HG03457 (cell line): ENCODE measurements around the gene ADAMTS2.
"Not testable (repeated sequence)": the region's sequence is repeated elsewhere in the genome, so short reads cannot be mapped to it uniquely, and the experiment has no call there.

Experiments
- ATAC-seq: cut with Tn5 transposase; IDR thresholded peaks from one replicate; pipeline ENCODE4 v1.9.1; 2021; ENCODE audit warnings: moderate number of reproducible peaks; ENCODE audit not compliant: unreplicated experiment

The ADAMTS2 gene

DNA sequence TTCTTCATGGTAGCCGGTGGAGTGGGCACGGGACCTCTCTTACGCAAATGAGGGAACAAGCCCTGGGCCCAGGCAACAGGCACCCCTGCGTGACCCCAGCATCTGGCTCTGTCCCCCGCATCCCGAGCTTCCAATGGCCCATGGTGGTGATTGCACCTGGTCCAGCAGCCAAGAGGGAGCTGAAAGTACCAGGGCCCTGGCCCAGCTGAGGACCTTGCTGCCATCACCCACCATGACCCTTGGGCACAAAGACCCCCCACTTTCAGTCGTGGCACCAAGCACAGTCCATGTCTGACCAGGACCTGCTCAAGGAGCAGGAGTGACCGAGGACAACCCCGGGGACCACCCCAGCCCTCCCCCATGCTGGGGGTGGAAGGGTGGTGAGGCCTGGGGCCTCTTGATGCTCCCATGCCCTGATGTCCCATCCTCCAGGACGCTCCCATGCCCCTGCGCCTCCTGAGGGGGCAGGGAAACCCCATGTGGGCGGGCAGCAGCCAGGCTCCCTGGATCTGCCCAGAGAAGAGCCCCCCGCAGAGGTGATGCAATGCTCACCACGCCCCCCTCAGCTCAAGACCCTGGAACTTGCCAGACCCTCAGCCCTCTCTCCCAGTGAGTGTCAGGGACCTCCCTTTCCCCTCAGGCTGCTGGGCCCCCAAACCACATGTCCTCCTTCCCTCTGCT, 123.9 kb downstream of the ADAMTS2 start:
- ATAC-seq = no peak

DNA sequence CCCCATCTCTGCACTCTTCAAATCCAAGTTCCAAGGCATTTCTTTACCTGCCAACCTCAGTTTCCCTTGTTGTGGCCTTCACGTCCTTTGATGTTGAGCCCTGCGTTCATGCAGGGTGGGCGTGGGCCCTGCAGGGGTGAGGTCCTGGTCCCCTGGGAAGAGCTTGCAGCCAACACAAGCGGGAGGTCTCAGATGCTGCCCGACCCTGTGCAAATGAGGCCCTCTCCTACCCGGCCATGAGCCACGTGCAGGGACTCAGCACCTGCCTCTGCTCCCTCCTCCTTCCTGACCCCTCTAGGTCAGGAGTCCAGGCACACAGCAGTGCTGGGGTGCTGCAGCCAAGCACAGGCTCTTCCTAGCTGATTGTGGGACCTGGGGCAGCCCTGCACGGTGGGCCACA, 124.5 kb downstream of the ADAMTS2 start:
- no peak for ATAC-seq

DNA sequence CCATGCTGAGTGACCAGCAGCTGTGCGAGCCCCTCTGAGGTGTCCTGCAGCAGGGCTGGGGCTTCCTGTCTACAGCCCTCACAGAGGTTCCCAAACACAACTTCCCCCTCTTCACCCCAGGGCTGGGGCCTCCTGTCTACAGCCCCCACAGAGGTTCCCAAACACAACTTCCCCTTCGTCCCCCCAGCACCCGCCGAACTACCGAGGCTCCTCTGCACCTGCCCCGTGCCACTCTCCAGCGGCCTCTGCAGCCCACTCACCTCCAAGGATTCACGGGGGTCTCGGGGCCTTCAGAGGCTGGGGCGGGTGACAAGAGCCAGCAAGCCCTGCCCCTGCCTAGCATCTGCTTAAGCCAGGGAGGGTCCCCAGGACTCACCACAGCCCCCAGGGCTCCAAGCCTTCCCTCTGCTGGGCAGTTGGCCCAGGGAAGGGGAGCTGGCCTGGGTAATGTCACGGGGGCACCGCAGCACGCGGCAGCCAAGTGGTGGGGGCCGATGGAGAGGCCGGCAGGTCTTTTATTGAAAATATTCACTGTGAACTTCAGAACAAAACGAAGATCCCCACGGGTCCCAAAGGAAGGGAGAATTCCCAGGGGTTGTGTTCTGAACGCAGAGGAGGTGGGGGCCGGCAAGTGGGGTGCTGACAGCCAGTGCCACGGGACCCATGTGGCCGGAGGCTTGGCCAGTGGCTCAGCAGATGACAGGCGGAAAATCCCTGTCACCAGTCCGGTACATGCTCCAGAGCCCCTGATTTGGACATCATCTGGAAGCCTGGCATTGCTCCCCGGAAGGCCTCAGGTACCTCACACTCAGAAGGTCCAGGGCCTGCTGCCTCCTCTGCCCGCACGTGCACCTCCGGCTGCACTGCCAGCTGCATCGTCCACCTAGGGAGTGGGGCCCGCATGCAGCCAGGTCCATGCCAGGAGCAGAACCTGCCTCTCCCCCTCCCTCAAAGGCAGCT, 125.3 kb downstream of the ADAMTS2 start:
- no peak for ATAC-seq

DNA sequence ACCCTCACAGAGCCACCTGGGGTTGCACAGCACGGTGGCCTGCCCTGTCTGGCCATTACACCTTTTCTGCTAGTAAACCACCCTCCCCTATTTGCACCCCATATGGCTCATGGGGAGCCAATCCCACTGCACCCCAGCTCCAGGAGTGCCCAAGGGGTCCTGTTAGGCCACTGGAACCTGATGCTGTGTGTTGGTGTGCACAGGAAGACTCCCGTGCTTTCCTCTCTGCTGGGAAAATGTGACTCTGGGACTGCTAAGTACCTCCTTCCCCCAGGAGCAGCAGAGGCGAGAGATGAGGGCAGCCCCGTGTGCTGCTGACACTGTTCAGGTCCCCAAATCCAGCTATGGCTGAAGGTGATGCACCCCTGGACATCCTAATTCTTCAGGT, 126.3 kb downstream of the ADAMTS2 start:
- ATAC-seq = no peak

DNA sequence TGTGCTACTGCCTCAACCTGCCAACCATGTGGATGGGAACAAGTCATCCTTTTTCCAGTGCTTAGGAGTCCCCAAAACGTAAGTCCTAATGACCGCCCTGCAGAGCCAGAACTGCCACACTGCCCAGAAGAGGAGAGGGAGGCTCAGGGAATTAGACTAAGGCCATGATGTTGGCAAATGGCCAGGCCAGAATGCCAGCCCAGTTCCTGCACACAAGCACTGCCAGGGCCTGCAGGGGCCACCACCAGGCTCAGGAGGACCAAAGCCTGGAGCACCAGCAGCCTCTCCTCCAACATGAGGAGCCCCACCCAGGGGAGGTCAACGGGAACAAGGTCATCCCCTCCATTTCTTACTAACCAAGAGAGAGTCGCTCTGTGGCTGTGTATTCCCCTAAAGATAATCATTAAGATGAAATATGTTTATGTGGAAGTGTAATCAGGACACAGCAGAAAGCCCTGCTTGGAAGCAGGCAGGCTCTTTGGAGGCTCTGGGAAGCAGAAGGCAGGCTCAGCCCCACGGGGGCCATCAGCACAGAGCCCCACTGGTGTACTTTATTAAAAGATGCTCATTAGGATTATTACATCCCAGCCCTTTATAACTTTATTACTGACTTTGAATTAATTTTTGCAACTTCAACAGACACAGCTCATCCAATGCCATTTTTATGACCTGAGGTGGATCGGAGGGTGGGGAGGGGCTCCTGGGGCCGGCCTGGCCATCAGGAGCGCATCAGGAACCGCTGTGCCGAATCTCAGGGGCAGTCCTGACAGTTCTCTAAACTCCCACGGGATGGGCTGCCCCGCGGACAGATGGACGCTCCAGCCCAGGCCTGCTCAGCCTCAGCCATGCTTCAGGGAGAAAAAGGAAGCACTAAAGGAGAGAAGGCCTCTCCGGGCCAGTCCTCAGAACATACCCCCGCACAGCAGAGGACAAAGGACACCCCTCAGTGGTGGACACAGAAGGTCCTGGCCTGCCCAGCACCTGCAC, 127.0 kb downstream of the ADAMTS2 start:
- ATAC-seq = no peak

DNA sequence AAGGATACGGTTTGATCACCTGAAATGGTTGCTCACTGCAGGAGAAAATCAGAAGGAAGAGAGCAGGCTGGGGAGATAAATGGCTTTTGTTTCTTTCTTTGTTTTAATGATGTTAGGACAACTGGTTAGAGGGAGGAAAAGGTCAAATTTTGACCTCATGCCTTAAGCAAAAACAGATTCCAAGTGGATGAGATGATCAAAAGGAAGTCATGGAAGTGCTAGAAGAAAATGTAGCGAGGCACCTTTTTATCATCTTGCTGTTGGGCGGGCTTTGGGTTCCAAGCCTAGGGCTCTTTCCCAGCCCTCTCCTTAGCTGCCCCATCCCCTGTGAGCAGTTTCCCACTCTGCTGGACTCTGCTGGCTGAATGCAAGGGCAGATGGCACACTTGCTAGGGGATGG, 127.9 kb downstream of the ADAMTS2 start:
- no peak for ATAC-seq

DNA sequence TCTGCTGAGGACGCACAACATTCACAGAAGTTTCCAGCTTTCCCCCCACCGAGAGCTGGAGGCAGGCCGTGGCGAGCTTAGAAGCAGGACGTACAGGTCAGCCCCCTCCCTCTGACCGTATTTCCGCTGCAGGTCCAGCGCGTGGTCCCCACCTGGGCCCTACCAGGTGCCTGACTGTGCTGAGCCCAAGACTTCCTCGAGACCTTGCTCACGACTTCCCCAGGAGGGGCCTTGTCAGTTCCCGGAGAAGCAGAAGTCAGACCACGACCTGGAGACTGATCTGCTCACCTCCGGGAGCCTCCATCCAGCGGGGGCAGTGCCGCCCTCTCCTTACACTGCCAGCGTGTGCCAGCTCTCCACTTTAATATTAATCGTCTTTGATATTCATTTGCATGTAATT, 128.9 kb downstream of the ADAMTS2 start:
- ATAC-seq = not testable (repeated sequence)

DNA sequence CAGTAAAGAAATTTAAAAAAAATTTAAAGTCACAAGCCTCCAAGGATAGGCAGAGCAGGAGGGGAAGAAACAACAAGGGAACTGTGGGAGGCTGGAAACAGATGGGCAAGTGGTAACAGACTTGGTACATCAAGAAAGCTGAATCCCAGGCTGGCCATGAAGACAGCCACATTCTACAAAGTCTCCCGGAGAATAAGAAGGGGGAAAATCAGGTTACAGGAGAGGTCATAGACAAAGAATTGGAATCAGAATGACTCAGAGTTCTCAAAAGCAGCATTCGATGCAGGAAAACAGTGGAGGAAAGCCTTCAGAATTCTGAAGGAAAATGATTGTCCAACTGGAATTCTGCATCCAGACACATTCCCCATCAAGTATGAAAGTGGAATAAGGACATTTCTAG, 129.7 kb downstream of the ADAMTS2 start:
- no peak for ATAC-seq

DNA sequence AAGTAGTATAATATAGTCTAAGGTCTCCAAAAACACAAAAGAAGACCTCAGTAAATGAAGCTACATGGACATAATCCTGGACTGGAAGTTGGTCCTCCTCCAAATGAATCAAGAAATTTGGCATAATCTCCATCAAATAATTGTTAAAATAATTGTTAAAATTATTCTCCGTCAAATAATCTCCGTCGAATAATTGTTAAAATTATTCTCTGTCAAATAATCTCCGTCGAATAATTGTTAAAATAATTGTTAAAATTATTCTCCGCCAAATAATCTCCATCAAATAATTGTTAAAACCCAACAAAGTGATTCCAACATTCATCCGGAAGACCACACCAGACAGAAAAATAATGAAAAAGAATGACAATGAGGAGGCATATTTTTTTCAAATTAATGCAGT, 130.6 kb downstream of the ADAMTS2 start:
- ATAC-seq = no peak

DNA sequence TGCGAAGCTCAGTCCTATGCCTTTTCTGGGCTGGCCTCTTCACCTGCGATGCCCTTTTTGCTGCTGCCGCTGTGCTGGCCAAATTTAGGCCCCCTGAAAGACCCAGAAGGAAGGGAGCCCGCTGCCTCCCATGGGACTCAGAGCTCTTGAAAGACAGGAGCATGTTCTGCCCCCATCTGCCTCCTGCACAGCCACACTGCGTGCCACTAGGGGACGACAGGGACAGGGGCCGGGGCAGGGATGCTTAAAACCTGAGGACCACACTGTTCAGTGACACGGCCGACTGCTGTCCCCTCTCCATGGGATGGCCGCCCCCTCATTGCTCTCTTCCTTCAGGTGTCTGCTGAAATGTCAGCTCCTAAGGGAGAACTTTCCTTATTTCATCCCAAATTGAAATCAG, 132.4 kb downstream of the ADAMTS2 start:
- ATAC-seq = no peak

DNA sequence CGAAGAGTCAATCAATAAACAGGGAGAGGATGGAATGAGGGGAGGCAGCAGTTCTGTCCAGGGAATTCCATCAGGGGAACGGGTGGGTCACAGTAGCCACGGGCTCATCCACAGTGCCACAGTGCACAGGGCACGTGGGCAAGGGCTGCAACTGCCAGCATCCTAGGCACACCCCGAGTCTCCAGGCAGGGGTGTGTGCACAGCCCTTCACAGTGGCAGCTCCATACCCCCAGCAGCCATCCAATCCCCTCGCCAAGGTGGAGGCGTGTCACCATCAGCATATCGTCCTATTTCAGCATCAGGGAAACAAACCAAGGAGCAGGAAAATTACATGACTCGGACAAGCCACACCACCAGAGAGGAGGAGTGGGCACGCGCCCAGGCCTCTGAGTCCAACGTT, 133.6 kb downstream of the ADAMTS2 start:
- ATAC-seq = no peak

DNA sequence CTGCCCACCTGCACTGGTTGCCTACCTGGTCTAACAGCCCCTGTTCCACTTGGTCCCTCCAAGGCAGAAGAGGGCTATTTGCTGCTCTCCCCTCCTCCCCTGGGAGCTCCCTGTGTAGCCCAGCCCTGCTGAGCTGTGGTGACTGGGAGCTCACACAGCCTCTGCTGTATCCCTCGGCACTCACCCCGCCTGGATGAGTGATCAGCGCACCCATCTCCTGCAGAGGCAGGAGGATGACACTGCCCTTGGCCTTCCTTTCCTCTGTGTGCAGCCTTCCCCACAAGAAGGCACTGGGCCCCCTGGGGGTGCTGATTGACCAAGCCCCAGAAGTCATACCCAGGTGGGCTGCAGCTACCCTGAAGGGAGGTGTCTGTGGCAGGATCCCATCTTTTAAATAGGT, 134.2 kb downstream of the ADAMTS2 start:
- ATAC-seq = no peak

DNA sequence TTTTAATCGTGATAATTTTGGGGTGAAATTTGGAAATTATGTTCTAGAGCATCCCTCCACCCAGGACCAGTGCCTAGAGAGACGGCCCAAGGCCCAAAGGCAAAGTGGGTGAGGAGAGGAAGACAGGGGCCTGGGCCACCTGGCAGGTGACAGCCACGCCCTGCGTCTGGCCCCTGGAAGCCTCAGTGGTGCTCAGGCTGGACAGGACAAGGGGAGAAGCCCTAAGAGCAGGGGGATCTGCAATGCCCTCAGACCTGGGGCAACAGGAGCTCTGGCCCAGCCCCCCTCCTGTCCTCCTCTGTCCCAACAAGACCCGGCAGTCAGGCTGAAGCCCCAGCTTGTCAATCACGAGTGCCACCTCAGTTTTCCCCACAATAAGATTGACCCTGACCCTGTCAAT, 134.8 kb downstream of the ADAMTS2 start:
- no peak for ATAC-seq

DNA sequence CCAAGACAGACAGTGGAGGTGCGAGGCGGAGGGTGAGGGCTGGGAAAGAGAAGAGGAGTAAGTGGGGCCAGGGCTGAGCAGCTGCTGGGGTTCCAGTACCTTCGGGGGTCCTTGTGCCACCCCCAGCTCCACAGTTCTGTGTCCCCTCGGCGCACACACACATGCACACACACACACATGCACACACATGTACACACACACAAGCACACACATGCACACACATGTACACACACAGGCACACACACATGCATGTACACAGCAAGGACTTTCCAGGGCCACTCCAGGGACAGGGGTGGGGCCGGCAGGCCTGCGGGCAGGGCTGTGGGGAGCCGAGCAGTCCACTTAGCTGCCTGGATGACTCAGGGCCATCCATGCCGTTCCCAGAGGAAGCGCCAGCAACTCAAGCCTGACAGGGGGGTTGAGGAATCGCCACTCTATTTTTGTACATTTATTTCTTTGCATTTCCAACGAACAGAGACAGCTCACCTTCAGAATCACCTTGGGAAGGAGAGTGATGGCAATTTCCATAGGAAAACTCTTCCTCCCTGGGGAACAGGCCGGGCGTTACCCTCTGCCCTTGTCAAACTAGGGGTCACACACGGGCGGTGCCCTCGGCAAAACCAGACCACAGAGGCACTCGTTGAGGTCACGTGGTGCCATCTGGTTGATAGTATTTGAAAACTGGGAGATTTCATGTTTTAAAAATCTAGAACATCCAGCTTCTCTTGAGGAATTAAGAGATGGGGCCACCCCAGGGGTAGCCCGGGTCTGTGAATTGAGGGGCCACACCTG, 135.7 kb downstream of the ADAMTS2 start:
- ATAC-seq = no peak

DNA sequence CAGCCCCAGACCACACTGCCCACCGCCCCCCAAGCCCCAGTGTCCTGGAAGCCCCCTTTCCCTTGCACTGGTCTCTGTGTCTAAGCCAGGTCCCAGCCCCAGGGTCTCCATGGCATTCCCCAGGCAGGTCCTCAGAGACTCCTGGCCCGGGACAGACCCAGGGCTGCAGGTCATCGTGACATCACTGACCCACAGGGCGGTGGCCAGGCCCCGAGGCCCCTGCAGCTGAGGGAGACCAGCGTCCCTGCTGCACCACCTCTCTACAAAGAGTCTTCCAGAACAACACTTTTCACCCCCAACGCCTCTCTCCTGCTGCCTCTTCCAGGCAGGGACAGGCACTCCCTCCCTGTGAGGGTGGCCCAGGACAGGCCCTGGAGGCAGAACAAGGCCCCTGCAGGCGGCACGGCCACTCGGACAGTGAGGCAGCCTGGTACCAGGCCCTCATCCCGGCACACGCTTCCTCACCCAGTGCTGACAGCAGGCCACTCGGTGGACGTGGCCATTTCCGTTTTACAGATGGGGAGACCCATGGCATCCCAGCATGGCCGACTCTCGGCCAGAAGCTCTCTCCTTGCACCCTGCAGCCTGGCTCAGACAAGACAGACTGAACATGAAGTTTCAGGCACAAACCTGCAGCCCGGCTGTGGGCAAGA, 136.4 kb downstream of the ADAMTS2 start:
- ATAC-seq = no peak

DNA sequence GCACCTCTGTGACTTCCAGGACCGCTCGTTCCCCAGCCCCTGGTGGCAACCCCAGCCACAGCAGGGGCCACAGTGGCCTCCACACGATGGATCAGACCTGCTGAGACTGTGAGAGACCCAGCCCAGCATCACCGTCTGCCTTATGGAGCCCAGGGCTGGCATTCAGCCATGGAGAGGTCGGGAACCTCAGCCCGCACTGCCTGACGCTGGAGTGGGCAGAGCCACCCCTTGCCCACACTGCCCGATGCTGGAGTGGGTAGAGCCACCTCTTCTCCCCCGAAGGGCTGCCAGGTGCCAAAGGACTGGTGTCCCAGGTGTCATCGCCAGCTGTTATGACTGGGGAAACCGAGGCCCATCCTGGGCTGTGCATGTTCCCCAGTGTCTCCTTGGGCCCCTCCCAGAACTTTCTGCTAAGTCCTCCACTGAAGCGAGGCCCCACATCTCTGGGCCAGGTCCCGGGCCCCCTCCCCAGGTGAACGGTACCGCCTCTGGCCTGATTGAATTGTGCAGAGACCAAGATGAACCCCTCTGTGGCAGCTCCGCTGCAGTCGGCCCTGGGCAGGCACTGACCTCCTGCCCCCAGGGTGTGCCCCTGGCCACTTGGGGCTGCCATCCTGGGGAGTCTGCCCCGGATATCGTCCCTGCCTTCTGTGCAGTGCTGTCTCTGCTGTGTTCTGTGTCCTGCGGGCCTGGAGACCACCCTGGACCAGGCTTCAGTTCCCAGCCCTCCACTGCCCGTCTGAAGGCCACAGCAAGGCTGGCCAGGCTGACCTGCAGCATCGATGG, 137.1 kb downstream of the ADAMTS2 start:
- ATAC-seq = no peak

DNA sequence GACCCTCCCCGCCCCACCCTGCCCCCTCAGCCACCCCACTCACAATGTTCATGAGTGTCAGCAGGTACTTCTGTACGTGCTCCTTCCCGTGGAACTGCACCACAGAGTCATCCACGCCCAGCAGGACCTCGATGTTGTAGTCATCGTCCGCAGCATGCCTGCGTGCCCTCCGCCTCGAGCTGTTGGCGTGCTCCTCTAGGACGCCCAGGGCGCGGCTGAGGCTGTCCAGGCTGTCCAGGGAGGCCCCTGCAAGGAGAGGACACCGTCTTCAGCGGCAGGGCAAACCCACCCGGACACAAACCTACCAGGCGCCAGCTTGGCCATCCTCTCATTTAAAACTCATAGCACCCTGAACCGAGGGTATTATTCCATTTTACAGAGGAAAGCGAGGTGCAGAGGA, 137.8 kb downstream of the ADAMTS2 start:
- ATAC-seq = no peak

DNA sequence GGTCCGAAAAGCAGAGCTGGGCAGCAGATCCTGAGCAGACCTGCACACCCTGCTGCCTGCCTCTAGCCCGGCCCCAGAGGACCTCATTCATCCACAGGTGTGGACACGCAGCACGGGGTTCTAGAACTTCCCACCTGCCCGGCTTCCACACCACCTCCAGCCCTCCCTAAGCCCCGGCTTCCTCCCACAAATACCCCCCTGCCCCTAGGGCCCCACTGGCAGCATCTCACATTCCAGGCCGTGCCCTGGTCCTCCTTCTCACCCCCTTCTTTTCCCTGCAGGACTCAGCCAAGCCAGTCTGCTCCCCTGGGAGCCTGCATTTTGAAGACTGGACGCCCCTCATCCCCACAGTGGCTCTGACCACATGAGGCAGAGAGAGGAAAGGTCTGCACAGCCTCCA, 138.9 kb downstream of the ADAMTS2 start:
- ATAC-seq = no peak

DNA sequence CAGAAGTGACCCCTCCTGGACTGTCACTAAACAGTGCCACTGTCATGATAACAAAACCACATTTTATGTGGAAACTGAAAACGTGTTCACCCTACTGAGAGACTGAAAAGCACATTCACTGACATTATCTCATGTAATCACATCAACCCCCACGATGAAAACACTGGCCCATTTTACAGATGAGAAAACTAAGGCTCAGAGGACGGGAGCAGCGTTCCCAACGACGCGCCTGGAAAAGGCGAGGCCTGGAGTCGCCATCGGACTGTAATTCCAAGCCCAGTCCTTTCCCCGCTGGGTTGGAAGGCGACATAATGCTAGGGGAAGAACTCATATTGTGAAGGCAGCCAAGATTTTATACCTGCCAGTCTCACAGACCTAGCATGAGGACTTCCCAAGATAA, 140.0 kb downstream of the ADAMTS2 start:
- ATAC-seq = no peak
